HUES6 (cell line): Measurements from ENCODE around the gene HOXC10.

Experiments used
- H3K27ac ChIP-seq: 2 replicates; pipeline ENCODE4 v1.7.0; 2013; ENCODE audit warnings: low read depth, mild to moderate bottlenecking, low read length, inconsistent platforms
- H3K27me3 ChIP-seq: 2 replicates; pipeline ENCODE4 v1.6.1; 2013; ENCODE audit warnings: low read length; ENCODE audit not compliant: control insufficient read depth, insufficient read depth
- H3K36me3 ChIP-seq: 2 replicates; pipeline ENCODE4 v1.6.1; 2013; ENCODE audit warnings: low read length; ENCODE audit not compliant: control insufficient read depth, insufficient read depth
- H3K4me1 ChIP-seq: 2 replicates; pipeline ENCODE4 v1.6.1; 2013; ENCODE audit warnings: low read length; ENCODE audit not compliant: control insufficient read depth, insufficient read depth
- H3K4me3 ChIP-seq: 2 replicates; pipeline ENCODE4 v1.5.1; 2013; ENCODE audit warnings: low read depth, low read length
- H3K9ac ChIP-seq: one replicate; pipeline ENCODE4 v1.6.1; 2013; ENCODE audit warnings: mild to moderate bottlenecking, low read length
- H3K9me3 ChIP-seq: 2 replicates; pipeline ENCODE4 v1.6.1; 2013; ENCODE audit warnings: low read depth, low read length; ENCODE audit not compliant: control insufficient read depth, insufficient read depth

The HOXC10 gene

DNA sequence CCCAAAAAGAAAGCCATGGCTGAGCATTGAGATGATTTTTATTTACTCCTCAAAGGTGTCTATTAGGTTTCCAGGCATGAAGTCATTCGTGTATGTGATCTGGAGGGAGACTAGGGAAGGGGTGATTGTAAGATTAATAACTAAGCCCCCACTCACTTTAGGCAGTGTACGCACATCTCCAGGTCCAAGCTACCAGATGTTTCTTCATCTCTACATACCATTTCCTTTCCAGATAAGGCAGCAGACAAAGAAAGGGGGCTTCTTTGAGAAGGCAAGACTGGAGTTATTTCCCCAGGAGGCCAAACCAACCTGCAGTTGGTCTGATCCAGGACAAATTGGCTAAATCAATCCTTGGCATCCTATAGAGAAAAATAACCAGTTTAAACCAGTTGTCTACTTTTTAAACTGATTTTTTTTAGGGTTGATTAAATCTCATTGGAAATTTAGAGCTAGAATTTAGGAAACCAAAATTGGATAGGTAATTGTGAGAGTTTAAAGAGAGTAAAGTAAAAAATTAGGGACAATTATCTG lies 42.4 kb upstream of the HOXC10 start:
- peaks cover 100% of the 10 kb centered on the region for H3K27me3 ChIP-seq
- no peak overlapping the region for H3K4me3 ChIP-seq
- H3K27ac ChIP-seq, result no peak overlapping the region
- no peaks in the 10 kb centered on the region for H3K9me3 ChIP-seq
- H3K9ac ChIP-seq, result no peak overlapping the region
- H3K36me3 ChIP-seq, result no peaks in the 10 kb centered on the region
- no peaks in the 10 kb centered on the region for H3K4me1 ChIP-seq

DNA sequence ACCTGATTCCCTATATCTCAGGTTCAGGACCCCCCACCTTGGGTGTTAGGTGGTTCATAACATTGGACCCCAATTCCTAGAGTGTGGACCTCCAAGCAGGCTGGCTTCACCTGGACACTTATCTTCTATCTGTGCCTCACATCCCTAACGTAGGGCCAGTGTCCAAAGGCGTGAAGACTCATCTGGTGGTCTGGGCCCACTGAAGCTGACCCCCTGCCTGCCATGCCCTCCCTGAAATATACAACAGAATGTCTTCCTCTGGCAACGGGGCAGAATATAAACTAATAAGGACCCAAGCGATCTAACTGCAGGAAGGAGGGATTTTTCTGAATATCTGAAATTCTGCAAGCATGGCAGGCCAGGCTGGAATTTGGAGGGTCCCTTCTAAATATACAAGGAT lies 40.7 kb upstream of the HOXC10 start:
- H3K9me3 ChIP-seq, result no peaks in the 10 kb centered on the region
- no peaks in the 10 kb centered on the region for H3K4me1 ChIP-seq
- peaks cover 100% of the 10 kb centered on the region for H3K27me3 ChIP-seq
- no peak overlapping the region for H3K4me3 ChIP-seq
- H3K27ac ChIP-seq, result no peak overlapping the region
- no peaks in the 10 kb centered on the region for H3K36me3 ChIP-seq
- no peak overlapping the region for H3K9ac ChIP-seq

DNA sequence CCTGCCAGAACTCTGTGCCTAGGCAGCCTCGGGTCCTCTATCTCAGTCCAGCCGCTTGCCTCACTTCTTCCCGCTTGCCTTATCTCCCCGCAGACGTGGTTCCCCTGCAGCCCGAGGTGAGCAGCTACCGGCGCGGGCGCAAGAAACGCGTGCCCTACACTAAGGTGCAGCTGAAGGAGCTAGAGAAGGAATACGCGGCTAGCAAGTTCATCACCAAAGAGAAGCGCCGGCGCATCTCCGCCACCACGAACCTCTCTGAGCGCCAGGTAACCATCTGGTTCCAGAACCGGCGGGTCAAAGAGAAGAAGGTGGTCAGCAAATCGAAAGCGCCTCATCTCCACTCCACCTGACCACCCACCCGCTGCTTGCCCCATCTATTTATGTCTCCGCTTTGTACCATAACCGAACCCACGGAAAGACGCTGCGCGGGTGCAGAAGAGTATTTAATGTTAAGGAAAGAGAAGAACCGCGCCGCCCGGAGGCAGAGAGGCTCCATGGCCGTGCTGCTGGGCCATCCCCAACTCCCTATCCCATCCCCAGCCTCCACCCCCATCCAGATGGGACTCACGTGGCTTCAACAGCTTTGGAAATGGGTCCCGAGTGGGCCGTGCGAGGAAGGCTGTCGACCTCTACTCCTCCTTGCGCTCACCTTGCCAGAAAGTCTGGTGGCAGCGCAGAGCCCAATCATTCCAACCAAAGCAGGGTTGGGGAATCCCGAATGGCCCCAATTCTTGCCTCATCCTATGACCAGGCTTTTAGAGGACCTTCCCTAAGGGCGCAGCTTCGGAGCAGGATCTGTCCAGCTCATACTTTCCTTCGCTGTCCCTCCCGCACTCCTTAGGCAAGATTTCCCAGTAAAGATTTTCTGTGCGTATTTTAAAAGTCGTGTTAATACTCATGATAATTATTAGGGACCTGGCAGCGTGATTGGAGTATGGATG lies 39.8 kb upstream of the HOXC10 start:
- no peaks in the 10 kb centered on the region for H3K36me3 ChIP-seq
- H3K27ac ChIP-seq, result no peak overlapping the region
- H3K4me3 ChIP-seq, result no peak overlapping the region
- H3K9ac ChIP-seq, result no peak overlapping the region
- peaks cover 100% of the 10 kb centered on the region for H3K27me3 ChIP-seq
- H3K4me1 ChIP-seq, result 0 out of 2 replicates have a peak, but pooled peaks cover 3% of the 10 kb centered on the region
- no peaks in the 10 kb centered on the region for H3K9me3 ChIP-seq

DNA sequence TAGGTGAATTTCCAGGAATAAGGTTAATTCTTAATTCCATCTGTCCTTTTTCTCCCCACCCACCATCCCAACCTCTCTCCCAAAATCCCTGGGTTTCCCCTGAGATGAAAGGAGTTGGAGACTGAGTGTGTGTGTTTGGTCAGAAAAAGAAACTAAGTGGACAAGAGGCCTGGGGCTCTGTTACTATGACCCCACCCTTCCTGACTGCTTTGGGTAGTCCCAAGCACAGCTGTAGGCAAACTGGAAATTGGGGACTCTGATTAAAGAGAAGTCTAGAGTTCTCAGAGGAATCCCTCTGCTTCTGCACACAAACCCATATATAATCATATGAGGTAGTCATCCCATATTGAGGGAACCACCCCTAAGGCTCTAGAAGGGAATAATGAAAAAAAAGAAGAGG lies 37.2 kb upstream of the HOXC10 start:
- no peaks in the 10 kb centered on the region for H3K9me3 ChIP-seq
- peaks cover 100% of the 10 kb centered on the region for H3K27me3 ChIP-seq
- H3K27ac ChIP-seq, result no peak overlapping the region
- H3K36me3 ChIP-seq, result no peaks in the 10 kb centered on the region
- H3K4me1 ChIP-seq, result 0 out of 2 replicates have a peak, but pooled peaks cover 3% of the 10 kb centered on the region
- no peak overlapping the region for H3K4me3 ChIP-seq
- H3K9ac ChIP-seq, result no peak overlapping the region

DNA sequence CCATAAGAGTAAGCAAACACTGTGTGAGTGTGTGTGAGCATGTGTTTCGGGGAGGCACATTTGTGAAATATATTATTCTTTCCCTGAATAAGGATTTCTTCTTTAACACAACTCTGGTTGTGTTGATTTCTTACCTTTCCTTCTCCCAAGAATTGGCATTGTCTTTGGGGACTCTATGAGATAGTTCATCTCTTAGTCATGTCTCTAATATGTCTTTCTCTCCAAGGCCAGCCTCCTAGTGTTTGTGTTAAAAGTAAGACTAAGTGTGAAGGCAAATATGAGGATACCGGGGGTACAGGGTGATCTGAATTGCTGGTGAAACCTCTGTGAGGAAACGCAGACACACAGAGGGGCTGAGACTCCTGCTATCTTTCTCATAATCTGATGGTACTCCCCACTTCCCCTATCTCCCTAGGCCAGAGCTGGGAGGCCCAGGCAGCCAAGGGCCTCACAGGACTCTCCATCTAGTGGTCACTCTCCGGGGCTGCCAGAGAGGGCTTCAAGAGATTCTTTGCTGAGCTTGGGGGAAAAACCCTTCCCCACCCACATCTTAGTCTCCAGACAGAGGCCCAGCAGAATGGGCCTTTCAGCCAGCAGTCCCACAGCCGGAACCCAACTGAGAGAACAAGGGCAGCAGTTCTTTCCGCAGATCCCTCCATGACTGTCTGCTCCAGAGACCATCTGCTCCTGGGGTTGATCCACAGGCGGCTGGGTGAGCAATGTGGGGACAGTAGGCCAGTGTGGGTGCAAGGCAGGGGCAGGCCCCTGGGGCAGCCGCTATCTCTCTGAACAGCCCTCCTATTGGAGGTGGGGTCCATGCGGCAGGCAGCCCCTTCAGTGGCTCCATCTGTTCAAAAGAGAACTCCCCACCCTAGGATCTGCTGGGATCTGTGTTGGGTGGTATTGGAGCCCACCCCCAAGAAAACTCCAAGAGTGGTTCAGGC lies 36.0 kb upstream of the HOXC10 start:
- Histone ChIP-seq H3K36me3 (no peaks in the 10 kb centered on the region), H3K9ac (no peak overlapping the region), H3K9me3 (no peaks in the 10 kb centered on the region), H3K4me3 (no peak overlapping the region), H3K27ac (no peak overlapping the region), H3K4me1 (peaks cover 3% of the 10 kb centered on the region; the same call in 1 of the 2 replicates), H3K27me3 (peaks cover 100% of the 10 kb centered on the region)

DNA sequence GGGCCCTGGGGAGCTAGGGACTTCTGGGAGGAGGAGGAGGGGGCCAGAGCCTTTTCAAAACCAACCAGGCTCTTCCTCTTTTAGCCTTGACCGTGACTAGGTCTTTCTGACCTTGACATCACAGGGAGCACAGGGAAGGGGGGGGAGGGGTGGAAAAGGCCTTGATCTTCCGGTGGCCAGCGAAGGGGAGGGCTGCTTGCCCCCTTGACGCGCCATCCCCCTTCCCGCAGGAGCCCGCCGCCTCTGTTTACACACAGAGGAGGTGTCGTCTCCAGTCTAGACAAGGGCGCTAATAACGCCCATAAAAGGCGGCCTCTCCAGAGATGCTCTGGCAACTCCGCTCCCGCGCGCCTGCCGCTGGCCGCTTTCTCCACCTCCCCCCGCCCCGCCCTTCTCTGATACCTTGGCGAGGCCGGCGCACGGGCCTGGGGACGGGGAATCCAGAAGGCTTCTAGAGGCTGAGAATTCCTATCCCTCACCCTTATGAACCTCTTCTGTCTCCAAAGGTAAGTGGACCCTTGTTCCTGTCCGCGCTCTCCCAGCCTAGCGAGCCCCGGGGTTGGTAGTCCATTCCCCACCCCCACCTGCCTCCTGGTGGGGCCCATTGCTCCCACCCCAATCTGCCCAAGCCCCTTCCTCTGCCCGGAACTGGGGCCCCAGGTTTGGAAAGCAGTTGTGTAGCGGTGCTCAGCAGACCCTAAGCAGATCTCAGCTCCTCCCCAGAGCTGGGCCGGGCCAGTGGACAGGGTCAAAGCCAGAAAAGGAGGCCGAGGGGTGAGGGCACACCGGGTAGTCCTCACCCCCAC lies 35.1 kb upstream of the HOXC10 start:
- Histone ChIP-seq H3K9me3 (no peaks in the 10 kb centered on the region), H3K4me1 (peaks cover 3% of the 10 kb centered on the region; the same call in 1 of the 2 replicates), H3K9ac (no peak overlapping the region), H3K27ac (no peak overlapping the region), H3K36me3 (no peaks in the 10 kb centered on the region), H3K4me3 (no peak overlapping the region), H3K27me3 (peaks cover 100% of the 10 kb centered on the region)

DNA sequence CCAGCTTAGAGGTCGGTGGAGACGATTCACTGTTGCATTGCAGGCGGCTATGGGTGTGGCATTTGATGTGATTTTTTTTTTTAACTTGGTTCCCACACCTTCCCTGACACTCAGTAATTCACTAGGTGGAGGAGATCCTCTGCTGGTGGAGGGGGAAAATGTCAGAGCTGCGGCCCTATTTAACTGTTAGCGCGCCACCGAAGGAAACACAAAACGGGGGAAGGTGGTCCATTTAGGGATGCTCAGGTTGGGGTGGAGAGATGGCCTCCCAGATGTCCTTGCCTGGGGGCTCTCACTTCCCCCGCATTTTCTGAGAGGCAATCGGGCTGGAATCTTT lies 34.5 kb upstream of the HOXC10 start:
- H3K27me3 ChIP-seq, result peaks cover 100% of the 10 kb centered on the region
- H3K4me1 ChIP-seq, result peaks cover 3% of the 10 kb centered on the region; the same call in 1 of the 2 replicates
- no peak overlapping the region for H3K9ac ChIP-seq
- no peak overlapping the region for H3K4me3 ChIP-seq
- H3K27ac ChIP-seq, result no peak overlapping the region
- H3K36me3 ChIP-seq, result no peaks in the 10 kb centered on the region
- no peaks in the 10 kb centered on the region for H3K9me3 ChIP-seq

DNA sequence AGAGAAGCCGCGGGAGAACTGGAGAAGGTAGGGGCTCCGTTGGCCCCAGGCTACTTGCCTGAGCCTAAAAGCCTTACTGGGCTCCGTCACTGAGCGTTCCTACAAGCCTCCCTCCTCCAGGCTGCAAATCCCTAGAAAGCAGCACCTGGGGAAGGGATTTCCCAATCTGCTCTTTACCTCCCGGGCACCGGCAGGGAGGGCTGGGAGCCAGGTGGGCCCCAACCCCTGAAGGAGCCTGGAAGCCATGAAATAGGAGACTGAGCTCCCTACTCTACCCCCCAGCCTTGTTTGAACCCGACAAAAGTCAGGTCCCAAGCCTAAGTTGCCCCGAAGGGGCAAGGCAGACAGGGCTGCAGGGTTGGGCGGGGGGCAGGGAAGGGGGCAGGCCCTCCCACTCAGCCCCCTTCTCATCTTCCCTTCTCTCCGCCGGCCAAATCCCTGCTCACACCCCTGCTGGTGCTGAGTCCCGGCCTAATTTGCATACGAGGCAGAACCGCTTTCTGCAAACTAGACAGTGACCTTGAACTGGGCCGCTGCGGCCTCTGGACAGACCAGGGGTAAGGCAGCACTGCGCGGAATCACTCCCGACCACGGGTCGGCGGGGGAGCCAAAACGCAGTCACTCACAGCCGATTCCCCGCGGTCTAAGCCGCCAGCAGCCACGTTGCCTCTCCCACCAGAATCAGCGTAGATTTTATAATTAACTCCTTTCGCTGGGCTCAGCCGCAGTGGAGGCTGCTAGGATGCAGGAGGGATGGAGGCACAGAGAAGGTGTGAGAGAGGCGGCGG lies 34.0 kb upstream of the HOXC10 start:
- no peak overlapping the region for H3K4me3 ChIP-seq
- no peak overlapping the region for H3K27ac ChIP-seq
- H3K9me3 ChIP-seq, result no peaks in the 10 kb centered on the region
- no peaks in the 10 kb centered on the region for H3K36me3 ChIP-seq
- peaks cover 3% of the 10 kb centered on the region; the same call in 1 of the 2 replicates for H3K4me1 ChIP-seq
- peaks cover 100% of the 10 kb centered on the region for H3K27me3 ChIP-seq
- no peak overlapping the region for H3K9ac ChIP-seq

DNA sequence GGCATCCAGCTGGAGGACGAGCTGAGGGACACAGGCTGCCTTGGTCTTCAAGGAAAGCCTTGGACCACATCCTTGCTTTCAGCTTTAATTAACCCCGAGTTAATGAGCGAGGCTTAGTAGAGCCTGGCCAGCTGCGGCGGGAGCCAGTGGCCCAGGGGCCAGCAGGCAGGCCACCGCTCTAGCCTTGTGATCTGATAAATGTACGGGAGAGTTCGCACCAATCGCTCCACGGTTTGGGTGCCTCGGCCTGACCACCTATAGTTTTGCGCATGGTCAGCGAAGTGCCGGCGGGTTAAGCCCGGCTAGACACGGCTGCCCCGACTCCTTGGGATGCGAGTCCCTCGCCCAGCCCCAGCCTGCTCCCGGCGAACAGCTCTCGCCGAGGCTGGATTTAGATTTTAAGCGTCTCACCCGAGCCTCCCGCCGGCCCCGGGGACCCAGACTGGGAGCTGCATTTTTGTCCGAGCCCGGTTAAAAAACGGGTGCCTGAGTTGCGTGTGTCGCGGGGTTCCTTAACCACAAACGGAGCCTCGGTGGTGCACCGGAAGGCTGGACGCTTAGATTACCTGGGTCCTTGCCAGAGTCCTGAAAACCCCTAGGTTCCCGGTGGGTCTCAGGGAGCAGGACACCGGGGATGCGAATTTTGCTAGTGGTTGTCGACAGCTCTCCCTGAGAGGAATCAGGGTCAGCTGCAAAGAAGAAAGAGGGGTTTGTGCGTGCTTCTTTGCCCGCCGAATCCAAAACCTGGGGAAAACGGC lies 33.2 kb upstream of the HOXC10 start:
- Histone ChIP-seq H3K4me1 (peaks cover 3% of the 10 kb centered on the region; the same call in 1 of the 2 replicates), H3K9me3 (no peaks in the 10 kb centered on the region), H3K9ac (no peak overlapping the region), H3K27me3 (peaks cover 100% of the 10 kb centered on the region), H3K36me3 (no peaks in the 10 kb centered on the region), H3K4me3 (no peak overlapping the region), H3K27ac (no peak overlapping the region)
